ENCODE measurements around the gene FAM98C. TPM values are rescaled to one million over a fixed set of nuclear protein-coding genes. Genes with fewer than 3 reads are reported as not detected.

The FAM98C gene
- total RNA-seq, 6 experiments from 2014 or later, result 7.6 to 19.8 (median 9.8) TPM

- no peak for TF ChIP-seq POLR2A (IDR thresholded peaks at IDR 0.05)
- TF ChIP-seq CTCF (IDR thresholded peaks at IDR 0.05), result no peak
- ATAC-seq (peak in 2 of 4 donors; percentile 27 to 61), DNase-seq (no peak)
- Histone ChIP-seq H3K4me3 (no peak overlapping the region), H3K27ac (no peak overlapping the region), H3K27me3 (peaks cover 4 to 7% of the 10 kb centered on the region in 2 donors), H3K36me3 (no peaks in the 10 kb centered on the region), H3K4me1 (no peaks in the 10 kb centered on the region), H3K9me3 (no peaks in the 10 kb centered on the region)
- intact Hi-C loops (cut with DNase I), result no loop called here
- WGBS (ENCODE audit: insufficient coverage, low coverage, low lambda C conversion rate, missing lambda C conversion rate), result 11% methylated on average over 9 of the region's 13 CpGs
These were observed 31.7 kb downstream of the FAM98C start for GRCh38 chr19:38434549-38435051.

GRCh38 chr19:38437295-38437694 is 34.4 kb downstream of the FAM98C start:
- no peaks in the 10 kb centered on the region for H3K4me1 ChIP-seq
- intact Hi-C loops (cut with DNase I), result no loop called here
- no peaks in the 10 kb centered on the region for H3K9me3 ChIP-seq
- no peak overlapping the region for H3K27ac ChIP-seq
- H3K36me3 ChIP-seq, result no peaks in the 10 kb centered on the region
- H3K4me3 ChIP-seq, result no peak overlapping the region
- TF ChIP-seq POLR2A (IDR thresholded peaks at IDR 0.05) (no peak), CTCF (IDR thresholded peaks at IDR 0.05) (no peak)
- WGBS (ENCODE audit: insufficient coverage, low coverage, low lambda C conversion rate, missing lambda C conversion rate), result 75% methylated on average over 4 of the region's 6 CpGs
- H3K27me3 ChIP-seq, result peaks cover 4 to 7% of the 10 kb centered on the region in 2 donors
- ATAC-seq, result no peak
- DNase-seq, result no peak

- H3K27ac ChIP-seq, result no peak overlapping the region
- no peaks in the 10 kb centered on the region for H3K36me3 ChIP-seq
- H3K4me3 ChIP-seq, result no peak overlapping the region
- H3K27me3 ChIP-seq, result peaks cover 4 to 7% of the 10 kb centered on the region in 2 donors
- intact Hi-C loops (cut with DNase I), result no loop called here
- no peaks in the 10 kb centered on the region for H3K4me1 ChIP-seq
- ATAC-seq (no peak), DNase-seq (no peak)
- no peaks in the 10 kb centered on the region for H3K9me3 ChIP-seq
- 73% methylated on average over 2 of the region's 2 CpGs for WGBS (ENCODE audit: insufficient coverage, low coverage, low lambda C conversion rate, missing lambda C conversion rate)
- TF ChIP-seq CTCF (IDR thresholded peaks at IDR 0.05), result no peak
- TF ChIP-seq POLR2A (IDR thresholded peaks at IDR 0.05), result no peak
These were observed 35.0 kb downstream of the FAM98C start for GRCh38 chr19:38437917-38438316.

GRCh38 chr19:38440592-38440991 is 37.7 kb downstream of the FAM98C start:
- DNase-seq (no peak), ATAC-seq (no peak)
- no peaks in the 10 kb centered on the region for H3K36me3 ChIP-seq
- 75% methylated on average over 3 of the region's 14 CpGs for WGBS (ENCODE audit: insufficient coverage, low coverage, low lambda C conversion rate, missing lambda C conversion rate)
- no peak overlapping the region for H3K27ac ChIP-seq
- no peak for TF ChIP-seq CTCF (IDR thresholded peaks at IDR 0.05)
- no peak for TF ChIP-seq POLR2A (IDR thresholded peaks at IDR 0.05)
- H3K4me3 ChIP-seq, result no peak overlapping the region
- no peaks in the 10 kb centered on the region for H3K4me1 ChIP-seq
- intact Hi-C loops (cut with DNase I), result no loop called here
- no peaks in the 10 kb centered on the region for H3K9me3 ChIP-seq
- H3K27me3 ChIP-seq, result no peaks in the 10 kb centered on the region

Measured in right lobe of liver (tissue), 6 donors.